Left lung (tissue), 10 donors: ENCODE results near the gene ZNRF1. TPM values are rescaled to one million over a fixed set of nuclear protein-coding genes. Genes with fewer than 3 reads are reported as not detected.

Source experiments
- ATAC-seq: fragments of 200-7000 bp; cut with Tn5 transposase; one replicate; pipeline ENCODE4 v1.9.1; 2020; ENCODE audit warnings: moderate library complexity
- DNase-seq, 4 donors: peaks; one replicate each; pipeline ENCODE4 v3.0.0-alpha.2; 2013 to 2020
- H3K27ac ChIP-seq, 2 donors: fragments of 200-600 bp; sonication (generic) in 1 of 2; one replicate each; pipeline versions ENCODE4 v1.5.0 to v1.8.0; 2020 to 2021
- H3K27me3 ChIP-seq, 2 donors: fragments of 200-600 bp; sonication (generic) in 1 of 2; one replicate each; pipeline versions ENCODE4 v1.5.0 to v1.8.0; 2020 to 2021
- H3K36me3 ChIP-seq, 2 donors: fragments of 200-600 bp; sonication (generic) in 1 of 2; one replicate each; pipeline versions ENCODE4 v1.5.0 to v1.8.0; 2020 to 2021
- H3K4me1 ChIP-seq, 2 donors: fragments of 200-600 bp; one replicate each; pipeline ENCODE4 v1.8.0; 2021
- H3K4me3 ChIP-seq, 2 donors: fragments of 200-600 bp; sonication (generic) in 1 of 2; one replicate each; pipeline versions ENCODE4 v1.5.0 to v1.8.0; 2020 to 2021; ENCODE audit warnings: mild to moderate bottlenecking in 1 of 2
- H3K9me3 ChIP-seq, 2 donors: fragments of 200-600 bp; sonication (generic) in 1 of 2; one replicate each; pipeline versions ENCODE4 v1.5.0 to v1.8.0; 2020 to 2021
- CTCF ChIP-seq, 2 donors: fragments of 200-600 bp; sonication (generic) in 1 of 2; IDR thresholded peaks; one replicate each; pipeline versions ENCODE4 v1.5.0 to v1.8.0; 2021; ENCODE audit warnings: antibody characterized with exemption in 2 of 2
- intact Hi-C, 2 donors: fragments of 100-400 bp; cut with DNase I; formaldehyde crosslinking; loops; one replicate each; pipeline versions ENCODE4 v1.11.2 to v1.14.2; 2022
- polyA plus RNA-seq, 6 donors: library from polyadenylated mRNA; unstranded; fragments of 120-200 nt; gene quantifications; one replicate each; pipeline ENCODE4 v1.2.1, GENCODE V29; 2013; ENCODE audit not compliant: insufficient read length in 6 of 6
- total RNA-seq, 2 donors: library from RNA; stranded (reverse); fragmentation: NEBNext Ultra II Directional; extraction: Animal tissue kit (Norgen Biotek cat#: 25700); gene quantifications; one replicate each; pipeline ENCODE4 v1.2.1, GENCODE V29; 2021
- donor health status: DM: no; HTN: yes; CAD: no.
- donor health status: DM: no; HTN: no; CAD: no.

Gene ZNRF1
- total and polyA plus RNA-seq, 8 donors = 24.3 to 60.8 (median 46.5) TPM

DNA sequence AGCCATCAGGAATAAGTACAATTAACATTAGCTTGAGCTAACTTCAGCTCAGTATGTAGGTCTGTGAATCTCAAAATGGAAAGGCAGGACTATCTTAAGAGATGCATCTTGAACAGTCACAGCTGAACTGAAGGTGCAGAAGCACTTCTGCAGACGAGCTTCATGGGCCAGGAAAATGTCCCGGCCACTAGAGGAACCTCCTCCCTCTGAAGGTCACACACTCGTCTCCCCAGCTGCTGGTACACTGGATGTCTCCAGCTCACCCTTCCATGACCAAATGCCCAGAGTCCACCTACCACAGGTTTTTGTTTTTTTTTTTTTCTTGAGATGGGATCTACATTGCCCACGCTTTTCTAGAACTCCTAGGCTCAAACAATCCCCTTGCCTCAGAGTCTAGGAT, 47.1 kb upstream of the ZNRF1 start:
- H3K4me3 ChIP-seq = no peak overlapping the region
- H3K4me1 ChIP-seq = no peaks in the 10 kb centered on the region
- no peaks in the 10 kb centered on the region for H3K9me3 ChIP-seq
- DNase-seq (no peak), ATAC-seq (no peak)
- H3K36me3 ChIP-seq = peaks cover 0 to 78% of the 10 kb centered on the region in 2 donors
- no peak for TF ChIP-seq CTCF (IDR thresholded peaks at IDR 0.05)
- H3K27me3 ChIP-seq = no peaks in the 10 kb centered on the region
- no peak overlapping the region for H3K27ac ChIP-seq
- intact Hi-C loops = no loop called here

DNA sequence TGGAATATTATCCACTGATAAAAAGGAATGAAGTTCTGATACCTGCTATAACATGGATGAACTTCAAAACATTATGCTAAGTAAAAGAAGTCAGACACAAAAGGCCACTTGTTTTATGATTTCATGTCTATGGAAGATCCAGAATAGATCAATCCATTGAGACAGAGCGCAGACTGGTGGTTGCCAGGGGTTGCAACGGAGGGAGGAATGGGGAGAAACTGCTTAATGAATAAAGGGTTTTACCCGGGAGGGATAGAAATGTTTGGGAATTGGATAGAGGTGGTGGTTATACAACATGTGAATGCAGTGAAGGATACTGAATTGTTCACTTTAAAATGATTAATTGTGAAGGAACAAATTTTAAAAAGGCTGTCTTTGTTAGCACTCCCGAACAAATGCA, 44.1 kb upstream of the ZNRF1 start:
- no peak for TF ChIP-seq CTCF (IDR thresholded peaks at IDR 0.05)
- DNase-seq (no peak), ATAC-seq (no peak)
- Histone ChIP-seq H3K27me3 (no peaks in the 10 kb centered on the region), H3K4me1 (no peaks in the 10 kb centered on the region), H3K27ac (no peak overlapping the region), H3K36me3 (peaks cover 0 to 74% of the 10 kb centered on the region in 2 donors), H3K9me3 (no peaks in the 10 kb centered on the region), H3K4me3 (no peak overlapping the region)
- intact Hi-C loops = no loop called here

DNA sequence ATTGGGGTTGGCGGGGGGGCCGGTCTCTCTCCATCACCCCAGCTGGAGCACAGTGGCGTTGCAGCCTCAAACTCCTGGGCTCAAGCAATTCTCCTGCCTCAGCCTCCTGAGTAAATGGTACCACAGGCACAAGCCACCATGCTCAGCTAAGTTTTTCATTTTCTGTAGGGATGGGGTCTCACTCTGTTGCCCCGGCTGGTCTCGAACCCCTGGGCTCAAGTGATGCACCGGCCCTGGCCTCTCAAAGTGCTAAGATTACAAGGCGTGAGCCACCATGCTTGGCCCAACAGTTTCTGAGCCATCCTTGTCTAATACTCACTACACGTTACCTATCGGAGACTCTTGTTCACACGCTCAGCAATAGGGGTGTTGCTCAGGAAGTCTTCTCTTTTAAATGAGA, 25.5 kb upstream of the ZNRF1 start:
- Histone ChIP-seq H3K27ac (no peak overlapping the region), H3K9me3 (no peaks in the 10 kb centered on the region), H3K36me3 (peaks cover 0 to 22% of the 10 kb centered on the region in 2 donors), H3K4me1 (no peaks in the 10 kb centered on the region), H3K4me3 (no peak overlapping the region), H3K27me3 (no peaks in the 10 kb centered on the region)
- no peak for ATAC-seq
- no peak for TF ChIP-seq CTCF (IDR thresholded peaks at IDR 0.05)
- DNase-seq = no peak
- intact Hi-C loops = no loop called here

DNA sequence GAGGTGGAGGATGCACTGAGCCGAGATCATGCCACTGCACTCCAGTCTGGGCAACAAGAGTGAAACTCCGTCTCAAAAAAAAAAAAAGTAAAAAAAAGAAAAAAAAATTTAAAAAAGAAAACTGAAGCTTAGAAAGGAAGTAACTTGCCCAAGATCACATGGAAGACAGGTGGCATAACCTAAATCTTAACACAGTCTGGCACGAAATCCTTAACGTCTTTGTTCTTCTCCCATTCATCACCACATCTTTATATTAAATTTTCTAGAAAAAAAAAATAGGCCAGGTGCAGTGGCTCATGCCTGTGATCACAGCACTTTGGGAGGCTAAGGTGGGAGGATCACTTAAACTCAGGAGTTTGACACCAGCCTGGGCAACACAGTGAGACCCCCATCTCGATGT, 23.2 kb upstream of the ZNRF1 start:
- H3K4me3 ChIP-seq = no peak overlapping the region
- H3K9me3 ChIP-seq = no peaks in the 10 kb centered on the region
- TF ChIP-seq CTCF (IDR thresholded peaks at IDR 0.05) = no peak
- no peaks in the 10 kb centered on the region for H3K4me1 ChIP-seq
- no peak overlapping the region for H3K27ac ChIP-seq
- ATAC-seq = no peak
- no peak for DNase-seq
- H3K27me3 ChIP-seq = no peaks in the 10 kb centered on the region
- intact Hi-C loops = no loop called here
- H3K36me3 ChIP-seq = peaks cover 0 to 25% of the 10 kb centered on the region in 2 donors

DNA sequence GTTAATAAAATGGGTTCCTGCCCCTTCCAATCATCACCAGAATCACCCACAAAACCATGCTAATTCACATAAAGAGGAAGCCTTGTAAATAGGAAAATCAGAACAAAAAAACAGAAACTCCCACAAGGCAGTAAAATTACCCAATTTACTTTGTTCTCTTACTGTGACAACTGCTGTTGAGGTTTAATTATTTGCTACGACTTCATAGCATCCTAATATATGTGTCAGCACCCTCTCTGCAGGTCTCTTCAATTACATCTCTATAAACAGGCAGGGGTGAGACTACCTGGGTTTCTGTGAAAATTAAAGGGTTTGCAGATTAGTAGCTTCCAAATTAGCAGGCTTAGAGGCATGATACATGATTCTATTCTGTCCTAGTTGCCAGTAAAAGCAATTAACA, 16.6 kb upstream of the ZNRF1 start:
- Histone ChIP-seq H3K9me3 (no peaks in the 10 kb centered on the region), H3K27ac (no peak overlapping the region), H3K4me3 (no peak overlapping the region), H3K27me3 (no peaks in the 10 kb centered on the region), H3K4me1 (peaks cover 0 to 22% of the 10 kb centered on the region in 2 donors), H3K36me3 (peaks cover 0 to 13% of the 10 kb centered on the region in 2 donors)
- no peak for TF ChIP-seq CTCF (IDR thresholded peaks at IDR 0.05)
- ATAC-seq = no peak
- no peak for DNase-seq
- intact Hi-C loops = no loop called here
